Vagina (tissue), 2 donors: ENCODE data around the gene DNAAF1. TPM values are rescaled to one million over a fixed set of nuclear protein-coding genes. Genes with fewer than 3 reads are reported as not detected.

ENCODE experiments used
- DNase-seq, 2 donors: peaks; one replicate each; pipeline ENCODE4 v3.0.0-alpha.2; 2017; ENCODE audit errors: extremely low spot score in 2 of 2
- H3K27ac ChIP-seq: fragments of 200-600 bp; sonication (generic); one replicate; pipeline ENCODE4 v1.5.1; 2019
- H3K27me3 ChIP-seq: fragments of 200-600 bp; sonication (generic); one replicate; pipeline ENCODE4 v1.5.1; 2019
- H3K36me3 ChIP-seq, 2 donors: fragments of 200-600 bp; sonication (generic); one replicate each; pipeline ENCODE4 v1.5.1; 2017 to 2019
- H3K4me1 ChIP-seq: fragments of 200-600 bp; sonication (generic); one replicate; pipeline ENCODE4 v1.5.1; 2019
- H3K4me3 ChIP-seq, 2 donors: fragments of 200-600 bp; sonication (generic); 1 replicate in 1 of 2; 2 replicates in 1 of 2; pipeline ENCODE4 v1.5.1; 2016 to 2019
- H3K9me3 ChIP-seq: fragments of 200-600 bp; sonication (generic); one replicate; pipeline ENCODE4 v1.5.1; 2019
- CTCF ChIP-seq, 3 experiments: fragments of 450-650 bp in 2 of 3; fragments of 200-600 bp in 1 of 3; sonication (generic) in 1 of 3; IDR thresholded peaks; one replicate each; pipeline ENCODE4 v1.5.1; 2017 to 2019; ENCODE audit warnings: antibody characterized with exemption in 3 of 3, mild to moderate bottlenecking in 2 of 3, moderate library complexity in 2 of 3
- POLR2A ChIP-seq, 2 donors: fragments of 450-650 bp; IDR thresholded peaks; one replicate each; pipeline ENCODE4 v1.6.1; 2017; ENCODE audit warnings: antibody characterized with exemption in 2 of 2, mild to moderate bottlenecking in 2 of 2, moderate library complexity in 2 of 2
- POLR2AphosphoS5 ChIP-seq, 2 donors: sonication (generic); formaldehyde crosslinking; IDR thresholded peaks; one replicate each; pipeline ENCODE4 v1.9.0; 2017; ENCODE audit warnings: antibody characterized with exemption in 2 of 2, mild to moderate bottlenecking in 2 of 2, low read depth in 1 of 2; ENCODE audit not compliant: insufficient read depth in 1 of 2
- intact Hi-C: fragments of 100-400 bp; cut with DNase I; formaldehyde crosslinking; loops from one replicate; pipeline ENCODE4 v1.15.1; 2023
- total RNA-seq: library from RNA; depleted of rRNA; stranded (reverse); fragments of >200 nt; gene quantifications from one replicate; pipeline ENCODE4 v1.2.3, GENCODE V29; 2016

Gene DNAAF1
- total RNA-seq, 1 donor from 2014 or later = not detected

GRCh38 chr16:84195201-84196093 lies 50.3 kb downstream of the DNAAF1 start:
- H3K4me3 ChIP-seq = no peak overlapping the region
- H3K27me3 ChIP-seq = no peaks in the 10 kb centered on the region
- no peak for TF ChIP-seq POLR2AphosphoS5 (IDR thresholded peaks at IDR 0.05; ENCODE audit: insufficient read depth in 1 of 2, low read depth in 1 of 2)
- TF ChIP-seq CTCF (IDR thresholded peaks at IDR 0.05) = no peak
- TF ChIP-seq POLR2A (IDR thresholded peaks at IDR 0.05) = no peak
- no peak overlapping the region for H3K27ac ChIP-seq
- intact Hi-C loops = no loop called here
- H3K36me3 ChIP-seq = no peaks in the 10 kb centered on the region
- no peaks in the 10 kb centered on the region for H3K9me3 ChIP-seq
- DNase-seq = no peak
- peaks cover 30% of the 10 kb centered on the region for H3K4me1 ChIP-seq

GRCh38 chr16:84196101-84196500 lies 51.0 kb downstream of the DNAAF1 start:
- no peak for DNase-seq
- Histone ChIP-seq H3K4me1 (peaks cover 30% of the 10 kb centered on the region), H3K9me3 (no peaks in the 10 kb centered on the region), H3K4me3 (peak overlapping the region in 1 of 2 donors; percentile 32), H3K27ac (peak overlapping the region; percentile 69), H3K27me3 (no peaks in the 10 kb centered on the region), H3K36me3 (no peaks in the 10 kb centered on the region)
- TF ChIP-seq POLR2AphosphoS5 (IDR thresholded peaks at IDR 0.05; ENCODE audit: insufficient read depth in 1 of 2, low read depth in 1 of 2) (no peak), CTCF (IDR thresholded peaks at IDR 0.05) (no peak), POLR2A (IDR thresholded peaks at IDR 0.05) (no peak)
- intact Hi-C loops = no loop called here

- H3K27ac ChIP-seq = peak overlapping the region; percentile 69
- peak in 1 of 2 donors; percentile 36 for TF ChIP-seq POLR2AphosphoS5 (IDR thresholded peaks at IDR 0.05; ENCODE audit: insufficient read depth in 1 of 2, low read depth in 1 of 2)
- no peak for TF ChIP-seq POLR2A (IDR thresholded peaks at IDR 0.05)
- H3K27me3 ChIP-seq = no peaks in the 10 kb centered on the region
- no peaks in the 10 kb centered on the region for H3K36me3 ChIP-seq
- DNase-seq = no peak
- no peaks in the 10 kb centered on the region for H3K9me3 ChIP-seq
- H3K4me3 ChIP-seq = peak overlapping the region in 1 of 2 donors; percentile 32
- intact Hi-C loops = no loop called here
- H3K4me1 ChIP-seq = peaks cover 30% of the 10 kb centered on the region
Observed at GRCh38 chr16:84196727-84197394, 51.8 kb downstream of the DNAAF1 start.

GRCh38 chr16:84197466-84198128 lies 52.5 kb downstream of the DNAAF1 start:
- Histone ChIP-seq H3K36me3 (no peaks in the 10 kb centered on the region), H3K9me3 (no peaks in the 10 kb centered on the region), H3K27ac (peak overlapping the region; percentile 69), H3K4me3 (no peak overlapping the region), H3K27me3 (no peaks in the 10 kb centered on the region), H3K4me1 (peaks cover 30% of the 10 kb centered on the region)
- intact Hi-C loops = no loop called here
- no peak for DNase-seq
- TF ChIP-seq POLR2AphosphoS5 (IDR thresholded peaks at IDR 0.05; ENCODE audit: insufficient read depth in 1 of 2, low read depth in 1 of 2) (no peak), POLR2A (IDR thresholded peaks at IDR 0.05) (no peak), CTCF (IDR thresholded peaks at IDR 0.05) (no peak)

- H3K36me3 ChIP-seq = no peaks in the 10 kb centered on the region
- TF ChIP-seq POLR2AphosphoS5 (IDR thresholded peaks at IDR 0.05; ENCODE audit: insufficient read depth in 1 of 2, low read depth in 1 of 2) = peak in 1 of 2 donors; percentile 17
- TF ChIP-seq POLR2A (IDR thresholded peaks at IDR 0.05) = no peak
- H3K27me3 ChIP-seq = no peaks in the 10 kb centered on the region
- H3K27ac ChIP-seq = no peak overlapping the region
- peaks cover 30% of the 10 kb centered on the region for H3K4me1 ChIP-seq
- intact Hi-C loops = no loop called here
- H3K4me3 ChIP-seq = no peak overlapping the region
- DNase-seq = no peak
- no peaks in the 10 kb centered on the region for H3K9me3 ChIP-seq
Observed at GRCh38 chr16:84198401-84198800, 53.3 kb downstream of the DNAAF1 start.
